Prostate gland (tissue), 2 donors: ENCODE results near the gene SOX12. TPM values are rescaled to one million over a fixed set of nuclear protein-coding genes. Genes with fewer than 3 reads are reported as not detected.

ENCODE experiments used
- DNase-seq: peaks from one replicate; pipeline ENCODE4 v3.0.0-alpha.2; 2019; ENCODE audit warnings: low spot score
- H3K27ac ChIP-seq, 2 donors: fragments of 200-600 bp; sonication (generic); 2 replicates each; pipeline ENCODE4 v1.5.1; 2017 to 2019
- H3K27me3 ChIP-seq: fragments of 200-600 bp; sonication (generic); replicated peaks from 2 replicates; pipeline ENCODE4 v1.5.1; 2019; ENCODE audit not compliant: insufficient read depth
- H3K36me3 ChIP-seq, 2 donors: fragments of 200-600 bp; sonication (generic); 1 replicate in 1 of 2; 2 replicates in 1 of 2; pipeline versions ENCODE4 v1.5.1 to v1.8.1; 2017 to 2019
- H3K4me1 ChIP-seq: fragments of 200-600 bp; sonication (generic); replicated peaks from 2 replicates; pipeline ENCODE4 v1.5.1; 2019
- H3K4me3 ChIP-seq, 2 donors: fragments of 200-600 bp; sonication (generic); 2 replicates each; pipeline ENCODE4 v1.5.1; 2017 to 2019
- H3K9me3 ChIP-seq: fragments of 200-600 bp; sonication (generic); 2 replicates; pipeline ENCODE4 v1.5.1; 2017
- POLR2A ChIP-seq: fragments of 450-650 bp; IDR thresholded peaks from one replicate; pipeline ENCODE4 v1.6.1; 2016; ENCODE audit warnings: antibody characterized with exemption, mild to moderate bottlenecking
- POLR2AphosphoS5 ChIP-seq: sonication (generic); formaldehyde crosslinking; IDR thresholded peaks from one replicate; pipeline ENCODE4 v1.6.1; 2017; ENCODE audit warnings: antibody characterized with exemption
- WGBS: methylation state at CpG from one replicate; pipeline ENCODE4 v1.1.5; 2018; 5-methylcytosine and 5-hydroxymethylcytosine counted together
- intact Hi-C: fragments of 100-400 bp; cut with DNase I; formaldehyde crosslinking; loops from one replicate; pipeline ENCODE4 v1.14.2; 2022
- total RNA-seq, 2 donors: library from RNA; depleted of rRNA; stranded (reverse); fragments of >200 nt; gene quantifications; one replicate each; pipeline ENCODE4 v1.1.0, GENCODE V29; 2016
- TF ChIP-seq, protein P1 (sequence below), 4 experiments: fragments of 200-600 bp in 2 of 4; fragments of 450-650 bp in 2 of 4; sonication (generic) in 2 of 4; IDR thresholded peaks; 1 replicate in 3 of 4; 2 replicates in 1 of 4; pipeline ENCODE4 v1.5.1; 2016 to 2019; ENCODE audit warnings: antibody characterized with exemption in 4 of 4, mild to moderate bottlenecking in 2 of 4, moderate library complexity in 2 of 4

The SOX12 gene
- total RNA-seq, 2 donors from 2014 or later: 10.7 to 21.0 TPM

DNA sequence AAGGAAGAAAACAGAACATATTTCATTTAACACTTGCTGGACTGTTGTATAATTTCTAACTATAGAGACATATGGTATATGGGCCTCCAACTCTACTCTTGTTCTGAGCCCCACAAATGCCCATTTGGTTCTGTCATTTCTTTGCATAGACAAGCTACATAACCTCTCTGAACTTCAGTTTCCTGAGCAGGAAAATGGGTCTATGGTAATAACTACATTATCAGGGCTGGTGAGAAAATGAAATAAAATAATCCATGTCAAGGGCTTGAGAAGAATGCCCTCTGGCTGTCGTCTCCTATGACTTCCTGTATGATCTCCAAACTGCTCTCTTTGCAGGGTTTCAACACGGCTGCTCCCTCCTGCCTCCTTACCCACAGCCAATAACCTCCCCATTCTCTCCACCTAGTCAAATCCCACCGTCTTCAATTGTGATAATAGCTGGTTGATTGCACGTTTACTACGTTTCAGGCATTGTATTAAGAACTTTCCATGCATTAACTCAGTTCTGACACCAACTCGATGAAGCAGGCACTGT, 16.0 kb upstream of the SOX12 start:
- no peak for TF ChIP-seq POLR2AphosphoS5
- no peak for TF ChIP-seq POLR2A
- TF ChIP-seq, protein P1, sequence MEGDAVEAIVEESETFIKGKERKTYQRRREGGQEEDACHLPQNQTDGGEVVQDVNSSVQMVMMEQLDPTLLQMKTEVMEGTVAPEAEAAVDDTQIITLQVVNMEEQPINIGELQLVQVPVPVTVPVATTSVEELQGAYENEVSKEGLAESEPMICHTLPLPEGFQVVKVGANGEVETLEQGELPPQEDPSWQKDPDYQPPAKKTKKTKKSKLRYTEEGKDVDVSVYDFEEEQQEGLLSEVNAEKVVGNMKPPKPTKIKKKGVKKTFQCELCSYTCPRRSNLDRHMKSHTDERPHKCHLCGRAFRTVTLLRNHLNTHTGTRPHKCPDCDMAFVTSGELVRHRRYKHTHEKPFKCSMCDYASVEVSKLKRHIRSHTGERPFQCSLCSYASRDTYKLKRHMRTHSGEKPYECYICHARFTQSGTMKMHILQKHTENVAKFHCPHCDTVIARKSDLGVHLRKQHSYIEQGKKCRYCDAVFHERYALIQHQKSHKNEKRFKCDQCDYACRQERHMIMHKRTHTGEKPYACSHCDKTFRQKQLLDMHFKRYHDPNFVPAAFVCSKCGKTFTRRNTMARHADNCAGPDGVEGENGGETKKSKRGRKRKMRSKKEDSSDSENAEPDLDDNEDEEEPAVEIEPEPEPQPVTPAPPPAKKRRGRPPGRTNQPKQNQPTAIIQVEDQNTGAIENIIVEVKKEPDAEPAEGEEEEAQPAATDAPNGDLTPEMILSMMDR (IDR thresholded peaks at IDR 0.05): no peak
- H3K27ac ChIP-seq: peak overlapping the region; percentile 68 to 76
- DNase-seq: no peak
- no peaks in the 10 kb centered on the region for H3K4me1 ChIP-seq
- WGBS: 3% methylated on average over 6 of the region's 6 CpGs
- H3K4me3 ChIP-seq: peak overlapping the region in 1 of 2 donors; percentile 29
- H3K9me3 ChIP-seq: no peaks in the 10 kb centered on the region
- no peaks in the 10 kb centered on the region for H3K36me3 ChIP-seq
- H3K27me3 ChIP-seq: no peaks in the 10 kb centered on the region
- intact Hi-C loops: no loop called here

DNA sequence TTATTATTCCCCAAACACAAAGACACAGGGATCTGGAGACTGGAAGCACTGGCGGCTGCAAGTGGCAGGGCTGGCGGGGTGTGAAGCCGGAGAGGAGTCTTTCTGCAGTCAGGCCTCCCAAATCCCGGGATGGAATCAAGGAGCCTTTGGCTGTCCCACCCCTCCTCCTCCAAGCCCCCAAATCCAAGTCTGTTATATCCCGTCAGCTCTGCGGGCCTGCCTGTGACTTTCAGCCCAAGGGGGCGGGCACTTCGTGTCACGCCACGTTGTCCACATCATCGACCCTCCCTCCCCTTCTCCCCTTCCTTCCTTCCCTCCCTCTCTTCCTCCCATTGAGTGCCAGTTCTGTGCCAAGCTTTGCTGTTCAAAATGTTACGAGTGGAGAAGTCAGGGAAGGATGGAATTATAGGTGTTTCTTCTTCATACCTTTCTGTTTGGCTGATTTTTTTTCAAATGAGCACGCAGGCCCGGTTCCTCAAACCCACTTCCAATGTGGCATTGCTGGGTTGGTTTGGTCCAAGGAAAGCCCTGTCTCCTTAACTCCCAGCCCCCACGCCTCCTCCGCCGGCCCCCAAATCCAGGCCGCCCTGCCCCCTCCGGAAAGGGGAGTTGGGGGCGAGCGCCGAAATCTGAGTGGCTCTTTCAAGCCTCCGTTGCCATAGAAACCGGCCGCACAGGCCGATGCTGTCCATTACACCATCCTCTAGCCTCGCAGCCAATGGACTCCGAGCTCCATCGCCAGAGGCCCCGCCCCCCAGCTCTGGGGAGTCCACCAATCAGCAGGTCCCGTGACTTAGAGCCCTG, 15.3 kb upstream of the SOX12 start:
- 3% methylated on average over 31 of the region's 31 CpGs for WGBS
- Histone ChIP-seq H3K27ac (peak overlapping the region; percentile 68 to 76), H3K4me3 (peak overlapping the region; percentile 19 to 29), H3K36me3 (no peaks in the 10 kb centered on the region), H3K27me3 (no peaks in the 10 kb centered on the region), H3K9me3 (no peaks in the 10 kb centered on the region), H3K4me1 (no peaks in the 10 kb centered on the region)
- DNase-seq: peak; percentile 85
- intact Hi-C loops: no loop called here
- no peak for TF ChIP-seq POLR2A
- TF ChIP-seq POLR2AphosphoS5: peak; percentile 54
- TF ChIP-seq, protein P1 (IDR thresholded peaks at IDR 0.05): no peak

DNA sequence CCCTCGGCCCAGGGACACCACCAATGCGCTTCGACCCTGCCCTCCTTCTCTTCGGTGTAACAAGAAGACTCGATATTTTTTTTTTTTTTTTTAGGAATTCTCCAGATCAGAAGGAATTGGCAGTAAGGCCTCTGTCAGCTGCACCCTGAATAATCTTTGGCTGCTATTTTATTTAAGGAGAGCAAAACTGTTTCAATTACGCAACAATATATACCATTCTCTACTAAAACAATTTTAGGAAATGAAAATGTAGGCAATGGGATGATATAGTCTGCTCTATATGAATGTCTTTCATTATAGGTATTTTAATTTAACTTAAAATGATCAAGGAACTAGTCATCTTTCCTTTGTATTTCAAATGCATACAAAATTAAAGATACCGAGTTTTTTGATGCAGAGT, 14.7 kb upstream of the SOX12 start:
- H3K4me1 ChIP-seq: no peaks in the 10 kb centered on the region
- H3K9me3 ChIP-seq: no peaks in the 10 kb centered on the region
- WGBS: 5% methylated on average over 7 of the region's 7 CpGs
- peak overlapping the region; percentile 68 to 76 for H3K27ac ChIP-seq
- intact Hi-C loops: no loop called here
- no peaks in the 10 kb centered on the region for H3K27me3 ChIP-seq
- H3K36me3 ChIP-seq: no peaks in the 10 kb centered on the region
- DNase-seq: no peak
- peak overlapping the region; percentile 19 to 29 for H3K4me3 ChIP-seq
- TF ChIP-seq POLR2A (no peak), POLR2AphosphoS5 (no peak)
- TF ChIP-seq, protein P1 (IDR thresholded peaks at IDR 0.05): no peak

DNA sequence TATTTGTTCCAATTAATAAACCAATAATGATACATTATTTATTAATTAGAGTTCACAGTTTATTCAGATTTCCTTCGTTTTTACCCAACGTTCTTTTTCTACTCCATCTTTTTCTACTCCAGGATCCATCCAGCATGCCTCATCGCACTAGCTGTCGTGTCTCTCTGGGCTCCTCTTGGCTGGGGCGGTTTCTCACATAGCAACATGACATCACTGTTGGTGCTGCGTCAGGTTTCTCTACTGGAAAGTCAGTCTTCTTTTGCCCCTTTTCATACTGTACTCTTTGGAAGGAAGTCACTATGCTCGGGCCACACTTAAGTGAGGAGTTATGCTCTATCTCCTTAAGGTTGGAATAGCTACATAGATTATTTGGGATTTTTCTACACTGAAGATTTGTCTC, 13.7 kb upstream of the SOX12 start:
- no peaks in the 10 kb centered on the region for H3K4me1 ChIP-seq
- H3K27ac ChIP-seq: no peak overlapping the region
- H3K4me3 ChIP-seq: no peak overlapping the region
- H3K27me3 ChIP-seq: no peaks in the 10 kb centered on the region
- no peaks in the 10 kb centered on the region for H3K9me3 ChIP-seq
- WGBS: 90% methylated on average over 7 of the region's 7 CpGs
- H3K36me3 ChIP-seq: no peaks in the 10 kb centered on the region
- intact Hi-C loops: no loop called here
- no peak for TF ChIP-seq POLR2A
- TF ChIP-seq POLR2AphosphoS5: no peak
- TF ChIP-seq, protein P1 (IDR thresholded peaks at IDR 0.05): no peak
- DNase-seq: no peak

DNA sequence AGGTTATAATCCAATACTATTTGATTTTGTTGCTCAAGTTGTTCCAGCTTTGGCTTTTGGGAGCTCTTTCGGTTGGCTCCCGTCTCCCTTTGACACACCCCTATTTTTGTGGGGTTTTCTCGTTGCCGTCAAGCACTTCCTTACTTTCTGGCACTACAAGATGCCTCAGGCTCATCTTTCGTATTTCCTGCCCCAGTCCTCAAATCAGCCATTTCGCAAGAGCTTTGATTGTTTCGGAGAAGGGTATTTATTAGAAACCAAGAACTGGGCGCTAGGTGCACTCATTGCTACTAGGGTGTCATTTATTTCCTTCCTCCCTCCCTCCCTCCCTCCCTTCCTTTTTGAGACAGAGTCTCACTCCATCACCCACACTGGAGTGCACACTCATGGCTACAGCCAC, 13.3 kb upstream of the SOX12 start:
- DNase-seq: no peak
- no peaks in the 10 kb centered on the region for H3K4me1 ChIP-seq
- intact Hi-C loops: no loop called here
- no peaks in the 10 kb centered on the region for H3K9me3 ChIP-seq
- WGBS: 82% methylated on average over 8 of the region's 8 CpGs
- H3K36me3 ChIP-seq: no peaks in the 10 kb centered on the region
- no peak overlapping the region for H3K27ac ChIP-seq
- TF ChIP-seq, protein P1 (IDR thresholded peaks at IDR 0.05): no peak
- TF ChIP-seq POLR2A (no peak), POLR2AphosphoS5 (no peak)
- no peak overlapping the region for H3K4me3 ChIP-seq
- no peaks in the 10 kb centered on the region for H3K27me3 ChIP-seq
